Uterus (tissue), 4 donors: ENCODE data around the gene GNG7. TPM values are rescaled to one million over a fixed set of nuclear protein-coding genes. Genes with fewer than 3 reads are reported as not detected.

Experiments
- DNase-seq, 2 donors: peaks; one replicate each; pipeline ENCODE4 v3.0.0-alpha.2; 2019 to 2020
- H3K27ac ChIP-seq, 2 donors: fragments of 200-600 bp; sonication (generic); 1 replicate in 1 of 2; 2 replicates in 1 of 2; pipeline ENCODE4 v1.5.1; 2016 to 2018
- H3K27me3 ChIP-seq, 2 donors: fragments of 200-600 bp; sonication (generic); one replicate each; pipeline ENCODE4 v1.5.1; 2018 to 2019; ENCODE audit warnings: control low read depth in 1 of 2
- H3K36me3 ChIP-seq, 2 donors: fragments of 200-600 bp; sonication (generic); one replicate each; pipeline ENCODE4 v1.5.1; 2019; ENCODE audit warnings: control low read depth in 1 of 2
- H3K4me1 ChIP-seq, 2 donors: fragments of 200-600 bp; sonication (generic); one replicate each; pipeline ENCODE4 v1.5.1; 2018 to 2019; ENCODE audit warnings: control low read depth in 1 of 2
- H3K4me3 ChIP-seq, 2 donors: fragments of 200-600 bp; sonication (generic); 1 replicate in 1 of 2; 2 replicates in 1 of 2; pipeline ENCODE4 v1.5.1; 2018 to 2019; ENCODE audit warnings: mild to moderate bottlenecking in 1 of 2
- H3K9me3 ChIP-seq, 2 donors: fragments of 200-600 bp; sonication (generic); one replicate each; pipeline ENCODE4 v1.5.1; 2019; ENCODE audit warnings: control low read depth in 1 of 2
- CTCF ChIP-seq, 4 experiments: fragments of 200-600 bp in 2 of 4; fragments of 450-650 bp in 2 of 4; sonication (generic) in 2 of 4; IDR thresholded peaks; one replicate each; pipeline ENCODE4 v1.5.1; 2016 to 2019; ENCODE audit warnings: antibody characterized with exemption in 4 of 4, mild to moderate bottlenecking in 2 of 4, moderate library complexity in 1 of 4
- POLR2A ChIP-seq, 2 donors: fragments of 450-650 bp; IDR thresholded peaks; one replicate each; pipeline ENCODE4 v1.6.1; 2016; ENCODE audit warnings: antibody characterized with exemption in 2 of 2, mild to moderate bottlenecking in 1 of 2, moderate library complexity in 1 of 2
- intact Hi-C: fragments of 100-400 bp; cut with DNase I; formaldehyde crosslinking; loops from one replicate; pipeline ENCODE4 v1.15.1; 2023; ENCODE audit warnings: low total_unique reads
- total RNA-seq, 4 donors: library from RNA; depleted of rRNA in 3 of 4; stranded (reverse); fragments of >200 nt in 3 of 4; gene quantifications; one replicate each; pipeline versions ENCODE4 v1.1.0 to v1.2.4, GENCODE V29; 2014 to 2023
- donor health status: DM: yes; HTN: yes; CAD: no.

Gene GNG7
- total RNA-seq, 4 donors from 2014 or later: 0.88 to 11.1 (median 3.2) TPM

GRCh38 chr19:2602391-2603181, 99.9 kb downstream of the GNG7 start:
- peaks cover 3% of the 10 kb centered on the region in 2 donors for H3K4me1 ChIP-seq
- peak; percentile 90 to 93 for DNase-seq
- H3K27ac ChIP-seq: peak overlapping the region; percentile 90 to 93
- no peaks in the 10 kb centered on the region for H3K27me3 ChIP-seq
- no peaks in the 10 kb centered on the region for H3K36me3 ChIP-seq
- peak; percentile 27 to 30 for TF ChIP-seq POLR2A (IDR thresholded peaks at IDR 0.05)
- TF ChIP-seq CTCF (IDR thresholded peaks at IDR 0.05): peak in 2 of 4 experiments; percentile 20 to 46
- intact Hi-C loops: no loop called here
- no peaks in the 10 kb centered on the region for H3K9me3 ChIP-seq
- H3K4me3 ChIP-seq: peak overlapping the region; percentile 29 to 33

- intact Hi-C loops: no loop called here
- TF ChIP-seq CTCF (IDR thresholded peaks at IDR 0.05) (no peak), POLR2A (IDR thresholded peaks at IDR 0.05) (no peak)
Measured at GRCh38 chr19:2600914-2601870, 101.3 kb downstream of the GNG7 start.

GRCh38 chr19:2594319-2594718, 108.2 kb downstream of the GNG7 start:
- Histone ChIP-seq H3K9me3 (no peaks in the 10 kb centered on the region), H3K27ac (no peak overlapping the region), H3K27me3 (no peaks in the 10 kb centered on the region), H3K4me3 (no peak overlapping the region), H3K4me1 (peaks cover under 1 to 2% of the 10 kb centered on the region in 2 donors), H3K36me3 (no peaks in the 10 kb centered on the region)
- intact Hi-C loops: no loop called here
- no peak for TF ChIP-seq POLR2A (IDR thresholded peaks at IDR 0.05)
- no peak for TF ChIP-seq CTCF (IDR thresholded peaks at IDR 0.05)
- no peak for DNase-seq

More at GRCh38 chr19:2600914-2601870, 101.3 kb downstream of the GNG7 start:
- no peak for DNase-seq
- H3K27me3 ChIP-seq: no peaks in the 10 kb centered on the region
- H3K4me1 ChIP-seq: peaks cover 3% of the 10 kb centered on the region in 2 donors
- H3K36me3 ChIP-seq: no peaks in the 10 kb centered on the region
- no peaks in the 10 kb centered on the region for H3K9me3 ChIP-seq
- H3K27ac ChIP-seq: peak overlapping the region; percentile 90 to 93
- H3K4me3 ChIP-seq: no peak overlapping the region

GRCh38 chr19:2592824-2593223, 109.7 kb downstream of the GNG7 start:
- no peak overlapping the region for H3K27ac ChIP-seq
- intact Hi-C loops: no loop called here
- no peaks in the 10 kb centered on the region for H3K9me3 ChIP-seq
- no peak for TF ChIP-seq CTCF (IDR thresholded peaks at IDR 0.05)
- TF ChIP-seq POLR2A (IDR thresholded peaks at IDR 0.05): no peak
- DNase-seq: no peak
- H3K27me3 ChIP-seq: no peaks in the 10 kb centered on the region
- no peaks in the 10 kb centered on the region for H3K36me3 ChIP-seq
- peaks cover 0 to 5% of the 10 kb centered on the region in 2 donors for H3K4me1 ChIP-seq
- H3K4me3 ChIP-seq: no peak overlapping the region
